Karpas-422 (cell line): ENCODE data around the gene RNU11. TPM values are rescaled to one million over a fixed set of nuclear protein-coding genes. Genes with fewer than 3 reads are reported as not detected.

ENCODE experiments used
- small RNA-seq: library from RNA; depleted of rRNA; stranded (forward); fragments of <200 nt; gene quantifications from one replicate; pipeline ENCODE3, GENCODE V24; 2014
- total RNA-seq: library from RNA; depleted of rRNA; stranded (reverse); fragments of >200 nt; shearing (Covaris generic); gene quantifications from 2 replicates; pipeline ENCODE4 v1.2.3, GENCODE V29; 2014; ENCODE audit warnings: low replicate concordance; rRNA removed

RNU11 gene
- total RNA-seq, 1 experiment from 2014 or later, result not detected

Small RNAs within 50 kb of the gene (small RNA-seq; reads per million reads assigned to genes)
- gene RF00422 (not detected), gene RNU11 (not detected)

Other genes starting within 250 kb of the RNU11 start
- gene RCC1, start 142.6 kb upstream of the RNU11 start, total RNA-seq, result 27.5 and 49.7 TPM in 2 replicates
- gene TRNAU1AP, start 95.5 kb upstream of the RNU11 start, total RNA-seq, result 22.4 and 28.6 TPM in 2 replicates
- 0.37 and 2.2 TPM in 2 replicates for gene RAB42, start 56.3 kb upstream of the RNU11 start, total RNA-seq
- 39.5 and 40.9 TPM in 2 replicates for gene TAF12, start 5.5 kb upstream of the RNU11 start, total RNA-seq
- 7.2 and 8.8 TPM in 2 replicates for gene GMEB1, start 20.2 kb downstream of the RNU11 start, total RNA-seq
- 44.0 and 52.5 TPM in 2 replicates for gene YTHDF2, start 88.3 kb downstream of the RNU11 start, total RNA-seq
- not detected in 2 replicates for gene OPRD1, start 163.6 kb downstream of the RNU11 start, total RNA-seq